ENCODE measurements around the gene RBM43.
"Not testable (repeated sequence)": the region's sequence is repeated elsewhere in the genome, so short reads cannot be mapped to it uniquely, and the experiment has no call there.

RBM43 gene

GRCh38 chr2:151302404-151302803, 40.7 kb upstream of the RBM43 start:
- Histone ChIP-seq H2AFZ (ENCODE audit: low read depth) (no peak overlapping the region), H3K4me2 (no peak overlapping the region), H3K9ac (no peak overlapping the region), H3K36me3 (ENCODE audit: insufficient read depth) (no peaks in the 10 kb centered on the region), H3K27me3 (ENCODE audit: insufficient read depth, low read depth) (no peaks in the 10 kb centered on the region), H3K4me3 (IDR thresholded peaks at IDR 0.05; ENCODE audit: insufficient read depth, low read depth, low read length) (no peak overlapping the region), H3K79me2 (ENCODE audit: insufficient read depth, low read depth) (no peaks in the 10 kb centered on the region), H3K4me1 (ENCODE audit: low read depth, poor library complexity, severe bottlenecking) (no peaks in the 10 kb centered on the region), H3K27ac (no peak overlapping the region), H4K20me1 (ENCODE audit: insufficient read depth) (no peaks in the 10 kb centered on the region)
- no peak for TF ChIP-seq CTCF (conservative IDR thresholded peaks at IDR 0.05; ENCODE audit: low read depth, low read length)

- H3K27ac ChIP-seq: no peak overlapping the region
- H3K79me2 ChIP-seq (ENCODE audit: insufficient read depth, low read depth): no peaks in the 10 kb centered on the region
- H2AFZ ChIP-seq (ENCODE audit: low read depth): no peak overlapping the region
- H3K4me1 ChIP-seq (ENCODE audit: low read depth, poor library complexity, severe bottlenecking): no peaks in the 10 kb centered on the region
- H3K27me3 ChIP-seq (ENCODE audit: insufficient read depth, low read depth): no peaks in the 10 kb centered on the region
- H3K4me2 ChIP-seq: no peak overlapping the region
- no peaks in the 10 kb centered on the region for H4K20me1 ChIP-seq (ENCODE audit: insufficient read depth)
- no peak overlapping the region for H3K4me3 ChIP-seq (IDR thresholded peaks at IDR 0.05; ENCODE audit: insufficient read depth, low read depth, low read length)
- TF ChIP-seq CTCF (conservative IDR thresholded peaks at IDR 0.05; ENCODE audit: low read depth, low read length): no peak
- H3K9ac ChIP-seq: no peak overlapping the region
- H3K36me3 ChIP-seq (ENCODE audit: insufficient read depth): no peaks in the 10 kb centered on the region
Measured at GRCh38 chr2:151299920-151300539, 38.4 kb upstream of the RBM43 start.

- no peak for TF ChIP-seq CTCF (conservative IDR thresholded peaks at IDR 0.05; ENCODE audit: low read depth, low read length)
- Histone ChIP-seq H4K20me1 (ENCODE audit: insufficient read depth) (no peaks in the 10 kb centered on the region), H3K4me3 (IDR thresholded peaks at IDR 0.05; ENCODE audit: insufficient read depth, low read depth, low read length) (no peak overlapping the region), H3K4me2 (no peak overlapping the region), H3K9ac (no peak overlapping the region), H3K27ac (no peak overlapping the region), H3K79me2 (ENCODE audit: insufficient read depth, low read depth) (no peaks in the 10 kb centered on the region), H3K36me3 (ENCODE audit: insufficient read depth) (no peaks in the 10 kb centered on the region), H2AFZ (ENCODE audit: low read depth) (no peak overlapping the region), H3K4me1 (ENCODE audit: low read depth, poor library complexity, severe bottlenecking) (no peaks in the 10 kb centered on the region), H3K27me3 (ENCODE audit: insufficient read depth, low read depth) (no peaks in the 10 kb centered on the region)
Measured at GRCh38 chr2:151297882-151298281, 36.2 kb upstream of the RBM43 start.

GRCh38 chr2:151295926-151296325, 34.3 kb upstream of the RBM43 start:
- not testable (repeated sequence) for H3K27me3 ChIP-seq (ENCODE audit: insufficient read depth, low read depth); H3K36me3 ChIP-seq (ENCODE audit: insufficient read depth); H3K27ac ChIP-seq; H3K4me1 ChIP-seq (ENCODE audit: low read depth, poor library complexity, severe bottlenecking); H3K4me3 ChIP-seq (IDR thresholded peaks at IDR 0.05; ENCODE audit: insufficient read depth, low read depth, low read length); H3K9ac ChIP-seq; H3K79me2 ChIP-seq (ENCODE audit: insufficient read depth, low read depth); H3K4me2 ChIP-seq; H2AFZ ChIP-seq (ENCODE audit: low read depth); H4K20me1 ChIP-seq (ENCODE audit: insufficient read depth)

GRCh38 chr2:151292546-151292945, 30.9 kb upstream of the RBM43 start:
- no peak overlapping the region for H2AFZ ChIP-seq (ENCODE audit: low read depth)
- H3K36me3 ChIP-seq (ENCODE audit: insufficient read depth): no peaks in the 10 kb centered on the region
- no peak overlapping the region for H3K27ac ChIP-seq
- no peak for TF ChIP-seq CTCF (conservative IDR thresholded peaks at IDR 0.05; ENCODE audit: low read depth, low read length)
- no peak overlapping the region for H3K9ac ChIP-seq
- peaks cover 7% of the 10 kb centered on the region for H3K4me1 ChIP-seq (ENCODE audit: low read depth, poor library complexity, severe bottlenecking)
- H3K4me2 ChIP-seq: no peak overlapping the region
- no peaks in the 10 kb centered on the region for H3K79me2 ChIP-seq (ENCODE audit: insufficient read depth, low read depth)
- H4K20me1 ChIP-seq (ENCODE audit: insufficient read depth): no peaks in the 10 kb centered on the region
- no peaks in the 10 kb centered on the region for H3K27me3 ChIP-seq (ENCODE audit: insufficient read depth, low read depth)
- no peak overlapping the region for H3K4me3 ChIP-seq (IDR thresholded peaks at IDR 0.05; ENCODE audit: insufficient read depth, low read depth, low read length)
